ENCODE data around the gene NDOR1. TPM values are rescaled to one million over a fixed set of nuclear protein-coding genes. Genes with fewer than 3 reads are reported as not detected.

Gene NDOR1
- total RNA-seq, 1 donor from 2014 or later = 22.4 TPM

DNA sequence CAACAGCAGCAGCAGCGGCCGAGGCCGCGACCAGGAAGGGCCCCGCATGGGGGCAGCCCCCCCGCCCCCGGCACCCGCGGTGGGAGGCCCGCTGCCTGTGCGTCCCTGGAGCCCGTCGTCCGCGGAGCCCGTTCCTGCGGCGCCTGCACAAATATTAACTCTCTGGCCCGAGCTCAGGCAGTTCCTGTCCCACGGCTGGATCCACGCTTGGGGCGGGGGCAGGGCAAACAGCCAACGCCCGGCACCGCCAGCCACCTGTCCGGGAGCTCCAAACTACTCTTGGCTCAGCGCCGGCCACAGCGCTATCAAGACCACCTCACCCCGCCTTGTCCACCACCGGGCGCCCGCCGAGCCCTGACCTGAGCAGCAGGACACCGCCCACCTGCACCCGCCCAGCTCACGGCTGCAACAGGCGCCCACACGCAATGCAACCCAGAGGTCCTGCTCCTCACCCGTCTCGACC lies 35.6 kb upstream of the NDOR1 start, which contains the start of gene LRRC26:
Gene LRRC26 (minus strand): TSS at position 156 of the 463 bp plus-strand sequence. CDS start 108 bp downstream, at position 48.
- Mint-ChIP-seq H3K27me3 (ENCODE audit: low read depth) (peaks cover 86% of the 10 kb centered on the region), H3K4me3 (peak within 1 kb of the TSS; percentile 57), H3K4me1 (peaks cover 1% of the 10 kb centered on the region), H3K36me3 (no peaks in the 10 kb centered on the region), H3K27ac (no peak within 1 kb of the TSS), H3K9me3 (no peaks in the 10 kb centered on the region)
- no peak for DNase-seq (ENCODE audit: low spot score in 2 of 2, unreplicated experiment in 2 of 2)
- no peak for TF ChIP-seq CTCF (IDR thresholded peaks at IDR 0.05; ENCODE audit: unreplicated experiment)

DNA sequence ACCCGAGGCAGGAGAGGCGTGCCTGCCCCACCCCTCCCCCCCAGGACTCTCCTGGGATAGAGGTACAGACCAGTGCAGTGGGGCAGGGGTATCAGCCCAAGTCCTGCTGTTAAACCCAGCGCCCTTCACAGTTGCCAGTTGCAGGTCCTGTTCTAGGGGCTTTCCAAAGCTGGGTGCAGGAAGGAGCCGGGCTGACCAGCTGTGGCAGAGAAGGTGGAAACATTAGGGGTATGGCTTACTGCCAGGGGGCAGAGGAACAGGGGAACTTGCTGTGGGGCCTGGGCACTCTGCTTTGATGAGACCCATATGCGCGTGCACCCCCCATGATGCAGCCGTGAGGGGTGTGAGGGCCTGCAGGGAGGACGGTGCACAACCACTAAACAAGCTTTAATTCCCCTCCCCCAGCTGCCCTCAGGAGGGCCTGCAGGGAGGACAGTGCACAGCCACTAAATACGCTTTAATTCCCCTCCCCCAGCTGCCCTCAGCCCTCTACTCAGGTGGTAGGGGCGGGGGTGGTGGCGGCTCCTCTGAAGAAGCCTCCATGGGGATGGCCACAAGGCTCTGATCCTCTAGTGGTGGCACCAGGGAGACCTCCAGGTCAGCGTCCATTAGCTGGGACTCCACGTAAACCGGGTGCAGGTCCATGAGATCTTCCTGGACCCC lies 34.9 kb upstream of the NDOR1 start:
- Mint-ChIP-seq H3K27ac (no peak overlapping the region), H3K9me3 (no peaks in the 10 kb centered on the region), H3K36me3 (no peaks in the 10 kb centered on the region), H3K4me3 (no peak overlapping the region), H3K4me1 (peaks cover 1% of the 10 kb centered on the region), H3K27me3 (ENCODE audit: low read depth) (peaks cover 86% of the 10 kb centered on the region)
- DNase-seq (ENCODE audit: low spot score in 2 of 2, unreplicated experiment in 2 of 2) = no peak
- no peak for TF ChIP-seq CTCF (IDR thresholded peaks at IDR 0.05; ENCODE audit: unreplicated experiment)

- Mint-ChIP-seq H3K9me3 (no peaks in the 10 kb centered on the region), H3K4me1 (peaks cover 1% of the 10 kb centered on the region), H3K27ac (no peak overlapping the region), H3K36me3 (no peaks in the 10 kb centered on the region), H3K27me3 (ENCODE audit: low read depth) (peaks cover 86% of the 10 kb centered on the region), H3K4me3 (no peak overlapping the region)
- DNase-seq (ENCODE audit: low spot score in 2 of 2, unreplicated experiment in 2 of 2) = no peak
- no peak for TF ChIP-seq CTCF (IDR thresholded peaks at IDR 0.05; ENCODE audit: unreplicated experiment)
Observed at GRCh38 chr9:137171149-137171900, 34.2 kb upstream of the NDOR1 start.

DNA sequence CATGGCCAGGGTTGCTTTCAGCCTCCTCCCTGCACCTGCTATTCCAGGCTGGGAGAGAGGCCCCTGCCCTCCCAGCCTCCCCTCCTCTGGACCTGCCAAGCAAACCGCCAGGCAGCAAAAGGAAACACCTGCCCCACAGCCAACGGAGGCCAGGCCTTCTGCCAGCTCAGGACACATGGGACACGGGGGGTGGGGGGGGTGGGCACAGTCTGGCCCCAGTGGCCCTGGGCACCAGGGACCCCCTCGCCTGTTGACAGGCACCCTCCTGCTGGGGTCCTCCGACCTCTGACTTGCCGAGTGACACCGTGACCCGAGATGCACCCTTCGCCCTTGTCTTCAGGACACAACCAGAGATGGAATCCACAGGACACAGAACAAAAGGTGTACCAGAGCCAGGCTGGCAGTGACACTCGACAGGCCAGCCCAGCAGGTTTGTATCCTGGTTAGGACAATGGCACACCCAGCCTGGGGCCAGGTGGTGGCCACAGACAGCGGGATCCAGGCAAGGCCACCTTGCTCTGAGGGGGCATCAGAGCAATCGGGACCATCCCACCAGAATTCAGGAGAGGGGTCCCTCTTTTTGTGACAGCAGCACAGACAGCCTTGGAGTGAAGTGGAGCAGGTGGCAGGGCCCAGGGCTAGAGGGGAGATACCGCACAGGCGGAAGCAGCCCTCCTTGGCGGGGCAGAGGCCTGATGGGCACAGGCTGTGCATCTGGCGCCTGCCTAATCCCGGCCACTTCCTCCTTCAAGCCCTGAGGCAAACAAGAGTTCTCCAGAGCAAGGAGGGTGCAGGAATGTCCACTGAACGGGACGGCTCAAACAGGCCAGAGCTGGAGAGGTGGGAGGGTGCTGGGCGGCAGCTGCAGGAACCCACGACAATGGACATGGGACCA lies 32.4 kb upstream of the NDOR1 start:
- Mint-ChIP-seq H3K4me3 (no peak overlapping the region), H3K4me1 (peaks cover 1% of the 10 kb centered on the region), H3K27ac (no peak overlapping the region)

More for the DNA sequence above, 32.4 kb upstream of the NDOR1 start:
- H3K9me3 Mint-ChIP-seq = no peaks in the 10 kb centered on the region
- no peak for TF ChIP-seq CTCF (IDR thresholded peaks at IDR 0.05; ENCODE audit: unreplicated experiment)
- peaks cover 74% of the 10 kb centered on the region for H3K27me3 Mint-ChIP-seq (ENCODE audit: low read depth)
- DNase-seq (ENCODE audit: low spot score in 2 of 2, unreplicated experiment in 2 of 2) = no peak
- H3K36me3 Mint-ChIP-seq = peaks cover 5% of the 10 kb centered on the region
